Right cardiac atrium (tissue), 5 donors: ENCODE measurements around the gene MED9. TPM values are rescaled to one million over a fixed set of nuclear protein-coding genes. Genes with fewer than 3 reads are reported as not detected.
A peak's percentile ranks its signal among the peaks of the same experiment; 100 is the strongest.

Source experiments
- ATAC-seq, 2 donors: fragments of 200-7000 bp; cut with Tn5 transposase; one replicate each; pipeline versions ENCODE4 v1.8.0 to v1.9.1; 2020; ENCODE audit warnings: moderate library complexity in 2 of 2, mild to moderate bottlenecking in 1 of 2
- DNase-seq, 3 donors: peaks; one replicate each; pipeline ENCODE4 v3.0.0-alpha.2; 2020
- H3K27ac ChIP-seq: one replicate; pipeline ENCODE4 v1.5.1; 2013; ENCODE audit warnings: mild to moderate bottlenecking, low read length, control low read depth, moderate library complexity
- H3K27me3 ChIP-seq: one replicate; pipeline ENCODE4 v1.6.1; 2013; ENCODE audit not compliant: control insufficient read depth, insufficient read depth
- H3K4me1 ChIP-seq: one replicate; pipeline ENCODE4 v1.6.1; 2013; ENCODE audit warnings: low read length; ENCODE audit not compliant: control insufficient read depth, insufficient read depth
- H3K4me3 ChIP-seq: one replicate; pipeline ENCODE4 v1.5.1; 2013; ENCODE audit warnings: low read length, control low read depth
- H3K9me3 ChIP-seq: one replicate; pipeline ENCODE4 v1.6.1; 2013; ENCODE audit warnings: low read length; ENCODE audit not compliant: control insufficient read depth
- WGBS: extraction: QIAGEN DNeasy Blood & Tissue Kit; methylation state at CpG from one replicate; pipeline ENCODE4 v1.1.7; 2013; 5-methylcytosine and 5-hydroxymethylcytosine counted together
- intact Hi-C, 4 donors: fragments of 100-400 bp; cut with DNase I; formaldehyde crosslinking; loops; one replicate each; pipeline versions ENCODE4 v1.11.0 to v1.14.0; 2022 to 2023
- polyA plus RNA-seq: library from polyadenylated mRNA; stranded (reverse); fragments of 200-250 nt; gene quantifications from one replicate; pipeline ENCODE4 v1.2.3, GENCODE V29; 2013
- total RNA-seq, 4 donors: library from RNA; stranded (reverse); fragmentation: NEBNext Ultra II Directional; extraction: Animal tissue kit (Norgen Biotek cat#: 25700); gene quantifications; one replicate each; pipeline ENCODE4 v1.2.1, GENCODE V29; 2021
- donor health status: healthy with polysubstance abuse.
- donor health status: DM: no; HTN: yes; CAD: no.
- donor health status: DM: no; HTN: no; CAD: no.
- donor health status: DM: no; HTN: yes; CAD: no; lungs with severe emphysema.
- donor health status: DM: yes; HTN: yes; CAD: no.

Gene MED9
- total and polyA plus RNA-seq, 5 donors, result 30.7 to 38.5 (median 33.4) TPM

- intact Hi-C loops, result no loop called here
- Histone ChIP-seq H3K27me3 (no peaks in the 10 kb centered on the region), H3K4me3 (no peak overlapping the region), H3K9me3 (no peaks in the 10 kb centered on the region), H3K4me1 (peaks cover 3% of the 10 kb centered on the region), H3K27ac (no peak overlapping the region)
- peak; percentile 4 to 39 (median 33) for DNase-seq
- ATAC-seq, result no peak
- 83% methylated on average over 20 of the region's 20 CpGs for WGBS
Observed at GRCh38 chr17:17504341-17505140, 27.7 kb downstream of the MED9 start.

DNA sequence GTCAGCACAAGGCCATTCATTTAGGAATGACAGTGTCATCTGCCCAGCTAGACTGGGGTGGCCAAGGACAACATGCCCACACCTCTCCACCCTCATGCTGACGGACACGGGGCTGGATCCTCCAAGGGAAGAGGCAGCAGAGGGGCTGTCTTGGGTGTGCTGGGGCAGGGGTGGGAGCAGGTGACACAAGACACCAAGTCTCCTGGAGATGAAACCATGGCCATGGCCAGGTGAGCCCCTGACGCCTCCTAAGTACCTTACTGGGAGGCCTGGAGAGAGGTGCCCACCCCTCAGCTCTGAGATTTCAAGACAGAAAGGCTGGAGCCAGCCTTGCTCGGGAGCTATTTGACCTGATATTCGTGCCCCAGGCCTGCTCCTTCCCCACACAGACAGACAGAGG is 28.4 kb downstream of the MED9 start:
- intact Hi-C loops, result no loop called here
- Histone ChIP-seq H3K27me3 (no peaks in the 10 kb centered on the region), H3K27ac (no peak overlapping the region), H3K4me1 (peaks cover 3% of the 10 kb centered on the region), H3K4me3 (no peak overlapping the region), H3K9me3 (no peaks in the 10 kb centered on the region)
- DNase-seq, result peak in 1 of 3 donors; percentile 39
- WGBS, result 97% methylated on average over 5 of the region's 5 CpGs
- ATAC-seq, result no peak

GRCh38 chr17:17505610-17506171 is 28.9 kb downstream of the MED9 start:
- no peak overlapping the region for H3K4me3 ChIP-seq
- H3K9me3 ChIP-seq, result no peaks in the 10 kb centered on the region
- H3K27me3 ChIP-seq, result no peaks in the 10 kb centered on the region
- intact Hi-C loops, result no loop called here
- no peak for DNase-seq
- ATAC-seq, result no peak
- peaks cover 3% of the 10 kb centered on the region for H3K4me1 ChIP-seq
- H3K27ac ChIP-seq, result no peak overlapping the region
- 93% methylated on average over 22 of the region's 22 CpGs for WGBS

GRCh38 chr17:17506181-17506741 is 29.5 kb downstream of the MED9 start:
- Histone ChIP-seq H3K27me3 (no peaks in the 10 kb centered on the region), H3K4me1 (peaks cover 3% of the 10 kb centered on the region), H3K9me3 (no peaks in the 10 kb centered on the region), H3K4me3 (no peak overlapping the region), H3K27ac (peak overlapping the region; percentile 50)
- DNase-seq (peak; percentile 47 to 85 (median 78)), ATAC-seq (peak; percentile 49 to 69)
- intact Hi-C loops, result no loop called here
- 63% methylated on average over 22 of the region's 22 CpGs for WGBS

DNA sequence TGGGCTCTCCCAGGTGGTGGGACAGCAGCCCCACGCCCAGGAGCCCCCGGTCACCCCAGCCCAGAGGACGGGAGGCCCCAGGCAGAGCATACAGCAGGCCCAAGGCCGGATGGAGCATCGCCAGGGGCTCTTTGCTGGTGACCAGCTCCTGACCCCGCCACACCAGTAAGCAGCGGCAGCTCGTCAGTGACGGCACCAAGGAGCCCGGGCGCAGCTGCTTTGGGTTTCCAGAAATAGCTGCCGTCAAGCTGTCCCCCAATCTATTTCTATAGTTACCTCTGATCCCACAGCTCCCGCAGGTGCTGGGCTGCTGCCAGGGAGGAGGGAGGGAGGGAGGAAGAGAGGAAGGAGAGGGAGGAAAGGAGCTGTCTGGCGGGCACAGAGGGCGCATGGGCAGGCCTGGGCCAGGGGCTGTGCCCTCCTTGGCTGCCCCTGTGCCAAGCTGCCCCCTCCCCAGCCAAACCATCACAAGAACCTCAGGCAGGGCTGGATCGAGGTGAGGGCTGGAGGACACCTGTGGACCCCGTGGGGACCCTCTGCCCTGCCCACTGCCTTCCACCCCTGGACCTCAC is 30.2 kb downstream of the MED9 start:
- DNase-seq, result peak; percentile 76 to 89 (median 84)
- peak overlapping the region; percentile 53 for H3K27ac ChIP-seq

DNA sequence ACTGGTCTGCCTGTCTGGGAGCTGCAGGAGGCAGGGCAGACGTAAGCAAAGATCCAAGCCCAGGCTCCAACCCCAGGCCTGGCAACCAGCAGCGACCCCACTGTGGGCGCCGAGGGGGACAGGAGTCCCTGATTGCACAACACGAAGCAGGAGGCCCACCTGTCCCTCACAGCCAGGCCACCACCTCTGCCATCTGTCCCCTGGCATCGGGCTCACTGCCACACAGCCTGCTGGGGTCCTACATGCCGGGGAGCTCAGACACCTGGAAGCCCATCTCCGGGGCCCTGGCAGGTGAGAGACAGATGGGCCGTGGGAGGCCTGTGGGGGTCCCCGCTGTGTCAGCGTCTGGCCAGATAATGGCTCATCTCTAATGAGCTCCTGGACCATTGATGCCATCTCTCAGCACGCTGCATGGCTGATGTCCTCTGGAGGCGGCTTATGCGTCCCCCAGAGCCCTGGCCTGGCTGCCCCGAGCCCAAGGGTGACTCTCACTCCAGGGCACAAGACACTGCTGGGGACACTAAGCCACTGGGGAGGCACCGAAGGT is 30.7 kb downstream of the MED9 start:
- Histone ChIP-seq H3K4me1 (peaks cover 3% of the 10 kb centered on the region), H3K9me3 (no peaks in the 10 kb centered on the region), H3K4me3 (no peak overlapping the region), H3K27me3 (no peaks in the 10 kb centered on the region), H3K27ac (peak overlapping the region; percentile 53)
- intact Hi-C loops, result no loop called here
- 85% methylated on average over 16 of the region's 16 CpGs for WGBS
- ATAC-seq (no peak), DNase-seq (peak in 2 of 3 donors; percentile 39 to 55)

More for the DNA sequence above, 30.2 kb downstream of the MED9 start:
- intact Hi-C loops, result no loop called here
- Histone ChIP-seq H3K4me1 (peaks cover 3% of the 10 kb centered on the region), H3K4me3 (no peak overlapping the region), H3K27me3 (no peaks in the 10 kb centered on the region), H3K9me3 (no peaks in the 10 kb centered on the region)
- ATAC-seq, result peak; percentile 42 to 71
- WGBS, result 56% methylated on average over 17 of the region's 17 CpGs

DNA sequence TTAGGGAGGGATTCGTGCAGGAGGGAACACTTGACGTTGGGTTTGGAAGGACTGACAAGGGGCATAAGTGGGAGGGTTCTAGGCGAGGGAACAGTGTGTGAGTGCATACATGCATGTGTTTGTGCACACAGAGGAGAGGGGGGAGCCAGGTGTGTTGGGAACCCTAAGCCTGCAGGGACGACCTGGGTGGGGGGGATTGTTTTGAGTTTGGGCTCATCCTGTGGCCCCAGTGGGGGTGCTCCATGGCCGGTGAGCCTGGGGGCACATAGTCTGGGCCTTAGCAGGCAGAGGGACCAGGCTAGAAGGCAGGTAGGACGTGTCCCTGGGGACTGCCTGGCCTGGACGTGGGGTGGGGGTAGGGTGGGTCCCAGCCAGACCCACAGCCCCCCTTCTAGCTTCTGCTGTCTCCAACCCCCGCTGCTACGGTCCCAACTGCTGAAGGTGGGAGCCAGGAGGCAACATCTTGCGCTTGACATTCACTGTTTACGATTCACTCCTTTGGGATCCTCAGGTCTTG is 31.3 kb downstream of the MED9 start:
- intact Hi-C loops, result no loop called here
- Histone ChIP-seq H3K9me3 (no peaks in the 10 kb centered on the region), H3K4me3 (no peak overlapping the region), H3K4me1 (peaks cover 3% of the 10 kb centered on the region), H3K27ac (no peak overlapping the region), H3K27me3 (no peaks in the 10 kb centered on the region)
- 87% methylated on average over 11 of the region's 11 CpGs for WGBS
- DNase-seq, result peak in 1 of 3 donors; percentile 37
- no peak for ATAC-seq

DNA sequence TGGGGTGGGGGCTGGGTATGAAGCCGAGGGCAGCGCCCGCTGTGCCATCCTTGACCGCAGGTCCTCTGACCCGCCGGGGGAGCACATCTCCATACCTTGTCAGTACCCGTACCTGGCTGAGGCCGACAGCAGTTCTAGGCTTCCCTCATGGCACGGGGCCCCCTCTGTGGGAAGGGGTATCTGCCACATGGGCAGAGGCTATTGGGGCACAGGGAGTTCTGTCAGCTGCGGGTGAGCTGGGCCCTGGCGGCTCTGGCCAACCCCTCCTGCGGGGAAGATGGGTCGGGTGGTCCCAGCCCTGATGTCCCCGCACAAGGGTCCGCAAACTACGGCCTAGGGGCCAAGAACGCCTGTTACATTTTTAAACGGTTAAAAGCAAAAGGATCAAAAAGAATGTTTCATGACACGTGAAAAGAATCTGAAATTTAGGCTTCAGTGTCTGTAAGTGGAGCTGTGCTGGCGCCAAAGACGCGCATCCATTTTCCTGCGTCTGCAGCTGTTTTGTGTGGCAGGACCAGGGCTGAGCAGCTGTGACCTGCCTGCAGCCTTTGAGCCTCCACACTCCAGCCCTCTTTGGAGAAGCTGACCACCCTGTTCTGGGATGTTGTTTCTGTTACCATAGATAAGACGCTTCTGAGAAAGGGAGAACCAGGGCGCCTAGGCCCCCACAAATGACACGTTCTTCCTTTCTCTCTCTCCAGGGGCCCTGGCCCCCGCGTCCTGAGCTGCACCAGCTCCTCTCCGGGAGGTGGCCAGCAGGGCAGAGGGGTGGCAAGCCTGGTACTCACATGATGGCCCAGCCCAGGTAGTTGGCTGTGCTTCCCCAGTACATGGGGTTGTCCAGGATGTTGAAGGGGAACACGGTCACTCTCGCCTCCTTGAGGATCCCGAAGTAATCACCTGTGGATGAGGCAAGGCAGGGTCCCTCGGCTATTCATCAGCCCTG is 32.1 kb downstream of the MED9 start:
- Histone ChIP-seq H3K27ac (no peak overlapping the region), H3K9me3 (no peaks in the 10 kb centered on the region), H3K4me3 (no peak overlapping the region), H3K4me1 (peaks cover 3% of the 10 kb centered on the region), H3K27me3 (no peaks in the 10 kb centered on the region)
- ATAC-seq (no peak), DNase-seq (peak in 2 of 3 donors; percentile 35 to 37)
- intact Hi-C loops, result no loop called here
- 91% methylated on average over 33 of the region's 33 CpGs for WGBS

DNA sequence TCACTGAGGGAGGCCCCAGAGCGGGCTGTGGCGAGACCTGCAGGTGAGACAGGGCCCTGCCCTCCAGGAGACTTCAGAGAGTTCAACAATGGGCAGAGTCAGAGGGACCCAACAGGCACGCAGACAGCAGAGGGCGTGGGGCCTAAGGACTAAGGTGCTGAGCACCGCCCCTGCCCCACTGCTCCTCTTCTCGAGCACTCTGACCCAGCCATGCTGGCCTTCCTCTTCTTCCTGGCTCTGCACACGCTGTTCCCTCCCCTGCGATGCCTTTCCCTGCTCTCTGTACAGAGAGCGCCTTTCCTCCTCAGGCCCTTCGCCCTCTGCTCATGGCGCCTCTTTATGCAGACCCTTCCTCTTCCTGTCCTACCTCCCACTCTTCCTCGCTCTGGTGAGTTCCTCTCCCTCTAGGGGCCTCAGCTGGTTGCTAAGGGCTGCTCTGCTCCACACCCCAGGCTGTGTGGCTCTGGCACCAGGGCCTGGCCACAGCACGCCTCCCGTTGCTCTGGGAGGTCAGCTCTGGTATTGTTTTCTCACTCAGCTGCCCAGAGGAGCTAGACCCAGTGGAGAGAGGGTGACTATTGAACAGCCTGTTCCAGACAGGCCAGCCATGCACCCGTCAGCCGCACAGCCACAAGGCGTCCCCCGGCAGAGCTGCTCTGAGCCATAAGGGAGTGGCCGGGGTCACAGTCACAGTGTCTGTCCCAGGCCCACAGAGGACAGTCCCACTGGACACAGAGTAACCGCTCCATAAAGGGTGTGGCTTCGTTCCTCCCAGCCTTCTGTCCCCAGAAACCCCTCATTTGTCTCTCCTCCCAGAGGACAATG is 33.0 kb downstream of the MED9 start:
- intact Hi-C loops, result no loop called here
- DNase-seq (peak in 1 of 3 donors; percentile 32), ATAC-seq (no peak)
- no peak overlapping the region for H3K27ac ChIP-seq
- no peak overlapping the region for H3K4me3 ChIP-seq
- H3K4me1 ChIP-seq, result peaks cover 3% of the 10 kb centered on the region
- no peaks in the 10 kb centered on the region for H3K9me3 ChIP-seq
- WGBS, result 91% methylated on average over 21 of the region's 21 CpGs
- no peaks in the 10 kb centered on the region for H3K27me3 ChIP-seq
